SU-DHL-6 (cell line): Measurements from ENCODE around the gene UBL4A.

Source experiments
- H2AFZ ChIP-seq: fragments of 200-600 bp; sonication (generic); 2 replicates; pipeline ENCODE4 v1.6.1; 2014; ENCODE audit warnings: low read depth, mild to moderate bottlenecking, moderate library complexity, mixed read lengths, antibody characterized with exemption, low read length; ENCODE audit not compliant: severe bottlenecking
- H3F3A ChIP-seq: fragments of 200-600 bp; shearing (Covaris generic); 2 replicates; pipeline ENCODE4 v1.6.0; 2016; ENCODE audit warnings: antibody characterized with exemption, mild to moderate bottlenecking; ENCODE audit not compliant: insufficient read depth
- H3K27ac ChIP-seq: fragments of 200-600 bp; sonication (generic); 2 replicates; pipeline ENCODE4 v1.5.1; 2016; ENCODE audit warnings: low read depth, mild to moderate bottlenecking, low read length, moderate library complexity, mixed read lengths
- H3K27me3 ChIP-seq: fragments of 200-600 bp; sonication (generic), shearing (Covaris generic); 2 replicates; pipeline ENCODE4 v1.6.0; 2014; ENCODE audit warnings: mild to moderate bottlenecking, low read length
- H3K36me3 ChIP-seq: fragments of 200-600 bp; sonication (generic); 2 replicates; pipeline ENCODE4 v1.6.1; 2014; ENCODE audit warnings: mild to moderate bottlenecking, low read length, mixed read lengths
- H3K4me2 ChIP-seq: fragments of 300-600, 200-600 bp; shearing (Covaris generic), sonication (generic); 2 replicates; pipeline ENCODE4 v1.6.0; 2014; ENCODE audit warnings: low read length, low read depth, mild to moderate bottlenecking; ENCODE audit not compliant: poor library complexity, severe bottlenecking
- H3K4me3 ChIP-seq: fragments of 200-600 bp; sonication (generic); 2 replicates; pipeline ENCODE4 v1.5.1; 2014; ENCODE audit warnings: antibody characterized with exemption, low read length, mild to moderate bottlenecking, mixed read lengths; ENCODE audit not compliant: insufficient read depth, poor library complexity, severe bottlenecking
- H3K79me2 ChIP-seq: fragments of 200-600 bp; sonication (generic); 2 replicates; pipeline ENCODE4 v1.6.1; 2014; ENCODE audit warnings: mild to moderate bottlenecking, low read length, moderate library complexity; ENCODE audit not compliant: insufficient read depth
- H3K9ac ChIP-seq: fragments of 200-600 bp; sonication (generic); 2 replicates; pipeline ENCODE4 v1.7.0; 2014; ENCODE audit warnings: mild to moderate bottlenecking, low read length
- H3K9me2 ChIP-seq: fragments of 200-600 bp; sonication (generic); replicated peaks from 2 replicates; pipeline ENCODE4 v1.6.1; 2014; ENCODE audit warnings: low read length; ENCODE audit not compliant: insufficient read depth
- H3K9me3 ChIP-seq: fragments of 200-600 bp; sonication (generic); 2 replicates; pipeline ENCODE4 v1.6.1; 2014; ENCODE audit warnings: low read length, mixed read lengths; ENCODE audit not compliant: insufficient read depth
- H4K20me1 ChIP-seq: fragments of 200-600 bp; sonication (generic); 2 replicates; pipeline ENCODE4 v1.6.1; 2014; ENCODE audit warnings: low read depth, mild to moderate bottlenecking, antibody characterized with exemption, low read length, moderate library complexity, mixed read lengths
- EZH2phosphoT487 ChIP-seq: fragments of 200-600 bp; sonication (generic), shearing (Covaris generic); conservative IDR thresholded peaks from 2 replicates; pipeline ENCODE4 v1.6.1; 2018; ENCODE audit warnings: mild to moderate bottlenecking, antibody characterized with exemption, low read length, moderate library complexity, mixed read lengths
- TF ChIP-seq, protein P1 (sequence below): fragments of 200-600 bp; sonication (generic); IDR thresholded peaks from one replicate; pipeline ENCODE4 v1.5.1; 2017; ENCODE audit warnings: antibody characterized with exemption, mild to moderate bottlenecking, low read length, moderate library complexity; ENCODE audit not compliant: insufficient read depth, poor library complexity, severe bottlenecking

The UBL4A gene

DNA sequence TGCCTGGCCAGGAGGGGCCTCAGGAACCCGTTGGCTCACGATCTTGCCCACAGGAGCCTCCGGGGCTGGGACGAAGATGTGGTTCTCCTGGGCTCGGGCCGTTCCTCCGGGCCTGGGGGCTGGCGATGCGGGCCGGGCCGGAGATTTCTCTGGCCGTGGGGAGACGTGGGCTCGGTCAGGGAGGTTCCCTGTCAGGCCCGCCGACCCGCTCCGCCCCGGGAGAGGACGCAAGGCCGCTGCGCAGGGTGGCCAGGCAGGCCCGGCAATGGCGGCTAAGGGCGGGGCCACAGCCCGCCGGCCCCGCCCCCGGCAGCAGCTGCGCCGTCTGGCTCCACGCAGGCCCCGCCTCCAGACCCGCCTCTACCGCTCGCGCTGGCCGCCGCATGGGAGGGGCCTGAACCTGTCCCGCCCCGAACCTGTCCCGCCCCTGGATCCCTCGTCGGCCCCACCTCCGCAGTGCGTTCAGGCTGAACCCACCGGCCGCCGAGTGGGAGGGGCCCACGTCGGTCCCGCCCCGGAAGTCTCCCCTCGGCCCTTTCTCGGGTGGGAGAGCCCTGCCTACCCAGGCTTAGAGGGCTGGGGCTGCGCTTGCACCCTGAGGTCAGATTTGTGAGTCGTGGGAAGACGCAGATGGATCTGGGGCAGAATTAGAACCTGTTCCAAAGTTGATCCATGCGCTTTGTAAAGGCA lies 29.7 kb upstream of the UBL4A start, which contains the start of gene FAM3A:
Gene FAM3A (minus strand): TSS at position 267 of the 690 bp plus-strand sequence. CDS start 460 bp downstream, outside the sequence.
- H3K9ac ChIP-seq: peak within 1 kb of the TSS; percentile 74
- H3K36me3 ChIP-seq: no peaks in the 10 kb centered on the region
- no peaks in the 10 kb centered on the region for H3K9me3 ChIP-seq
- TF ChIP-seq, protein P1, sequence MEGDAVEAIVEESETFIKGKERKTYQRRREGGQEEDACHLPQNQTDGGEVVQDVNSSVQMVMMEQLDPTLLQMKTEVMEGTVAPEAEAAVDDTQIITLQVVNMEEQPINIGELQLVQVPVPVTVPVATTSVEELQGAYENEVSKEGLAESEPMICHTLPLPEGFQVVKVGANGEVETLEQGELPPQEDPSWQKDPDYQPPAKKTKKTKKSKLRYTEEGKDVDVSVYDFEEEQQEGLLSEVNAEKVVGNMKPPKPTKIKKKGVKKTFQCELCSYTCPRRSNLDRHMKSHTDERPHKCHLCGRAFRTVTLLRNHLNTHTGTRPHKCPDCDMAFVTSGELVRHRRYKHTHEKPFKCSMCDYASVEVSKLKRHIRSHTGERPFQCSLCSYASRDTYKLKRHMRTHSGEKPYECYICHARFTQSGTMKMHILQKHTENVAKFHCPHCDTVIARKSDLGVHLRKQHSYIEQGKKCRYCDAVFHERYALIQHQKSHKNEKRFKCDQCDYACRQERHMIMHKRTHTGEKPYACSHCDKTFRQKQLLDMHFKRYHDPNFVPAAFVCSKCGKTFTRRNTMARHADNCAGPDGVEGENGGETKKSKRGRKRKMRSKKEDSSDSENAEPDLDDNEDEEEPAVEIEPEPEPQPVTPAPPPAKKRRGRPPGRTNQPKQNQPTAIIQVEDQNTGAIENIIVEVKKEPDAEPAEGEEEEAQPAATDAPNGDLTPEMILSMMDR: no peak
- TF ChIP-seq EZH2phosphoT487: no peak
- no peaks in the 10 kb centered on the region for H3K9me2 ChIP-seq
- H3K4me3 ChIP-seq: peak within 1 kb of the TSS; percentile 74
- H2AFZ ChIP-seq: peak within 1 kb of the TSS; percentile 8
- no peaks in the 10 kb centered on the region for H3K27me3 ChIP-seq
- H3K27ac ChIP-seq: peak within 1 kb of the TSS; percentile 26
- no peaks in the 10 kb centered on the region for H3K79me2 ChIP-seq
- H3F3A ChIP-seq: no peaks in the 10 kb centered on the region
- no peaks in the 10 kb centered on the region for H4K20me1 ChIP-seq
- H3K4me2 ChIP-seq: peak within 1 kb of the TSS; percentile 83

DNA sequence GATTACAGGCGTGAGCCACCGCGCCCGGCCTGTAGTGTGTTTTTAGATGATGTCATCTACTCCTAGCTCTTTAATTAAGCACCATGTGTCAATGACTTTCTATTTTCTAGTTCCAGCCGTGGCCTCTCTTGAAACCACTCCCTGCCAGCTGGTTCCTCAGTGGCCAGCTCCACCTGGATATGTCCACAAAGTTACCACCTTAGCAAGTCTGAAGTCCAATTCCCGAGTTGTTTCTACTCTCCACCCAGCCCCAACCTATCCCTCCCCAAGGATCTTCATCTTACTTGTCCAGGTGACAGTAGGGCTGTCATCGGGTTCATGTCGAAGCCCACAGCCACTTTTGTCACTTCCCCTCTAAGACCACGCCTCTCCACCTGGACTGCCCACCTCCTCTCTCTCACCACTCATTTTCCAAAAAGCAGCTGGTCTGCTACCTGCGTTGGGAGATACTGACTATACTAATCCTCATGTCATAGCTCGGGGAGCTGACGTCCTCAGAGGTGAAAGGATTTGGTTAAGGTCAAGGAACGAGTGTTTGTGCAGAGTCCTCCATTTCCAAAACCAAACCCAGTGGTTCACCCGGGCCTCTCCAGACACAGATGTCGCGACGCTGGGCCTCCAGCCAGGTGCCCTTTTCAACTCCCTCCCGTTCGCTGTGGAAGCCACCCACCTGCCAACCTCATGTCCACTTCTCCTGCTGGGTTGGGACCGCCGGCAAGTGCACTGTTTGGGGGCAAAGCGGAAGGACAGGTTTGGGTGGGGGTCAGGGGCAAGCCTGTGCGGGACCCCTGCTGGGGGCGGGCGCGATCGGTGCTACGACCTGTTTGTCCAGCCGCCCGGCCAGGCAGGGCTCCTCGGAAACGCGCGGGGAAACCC lies 28.9 kb upstream of the UBL4A start:
- peak overlapping the region; percentile 74 for H3K4me3 ChIP-seq
- peak overlapping the region; percentile 83 for H3K4me2 ChIP-seq
- H3F3A ChIP-seq: no peaks in the 10 kb centered on the region
- no peaks in the 10 kb centered on the region for H3K27me3 ChIP-seq
- H3K9ac ChIP-seq: peak overlapping the region; percentile 74
- H3K36me3 ChIP-seq: no peaks in the 10 kb centered on the region
- H2AFZ ChIP-seq: peak overlapping the region; percentile 4
- peak overlapping the region; percentile 26 for H3K27ac ChIP-seq
- no peaks in the 10 kb centered on the region for H3K9me2 ChIP-seq
- H3K9me3 ChIP-seq: no peaks in the 10 kb centered on the region
- TF ChIP-seq, protein P1: no peak
- no peak for TF ChIP-seq EZH2phosphoT487
- no peaks in the 10 kb centered on the region for H4K20me1 ChIP-seq
- H3K79me2 ChIP-seq: no peaks in the 10 kb centered on the region

DNA sequence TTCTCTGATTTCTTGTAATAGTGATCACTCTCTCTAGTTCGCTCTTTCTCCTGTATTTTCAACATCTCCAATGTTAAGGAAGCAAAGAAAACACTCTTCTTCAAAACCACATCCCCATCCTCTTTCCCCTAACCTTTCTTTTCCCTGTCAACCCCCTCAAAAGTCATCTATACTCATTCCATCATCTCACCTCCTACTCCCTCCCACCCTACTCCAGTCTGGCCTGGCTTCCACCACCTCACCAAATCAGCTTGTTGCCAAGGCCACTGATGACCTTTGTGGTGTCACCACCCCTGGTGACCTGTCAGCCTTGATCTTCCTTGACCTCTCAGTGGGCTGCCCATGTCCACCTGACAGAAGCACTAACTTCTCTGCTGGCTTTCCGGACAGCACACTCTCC lies 27.3 kb upstream of the UBL4A start:
- no peaks in the 10 kb centered on the region for H3K9me2 ChIP-seq
- H3K36me3 ChIP-seq: no peaks in the 10 kb centered on the region
- H3K79me2 ChIP-seq: no peaks in the 10 kb centered on the region
- H3K9ac ChIP-seq: no peak overlapping the region
- no peak overlapping the region for H3K27ac ChIP-seq
- TF ChIP-seq, protein P1: no peak
- TF ChIP-seq EZH2phosphoT487: no peak
- no peaks in the 10 kb centered on the region for H4K20me1 ChIP-seq
- H3K4me3 ChIP-seq: no peak overlapping the region
- no peak overlapping the region for H2AFZ ChIP-seq
- H3K9me3 ChIP-seq: no peaks in the 10 kb centered on the region
- H3K4me2 ChIP-seq: no peak overlapping the region
- H3K27me3 ChIP-seq: no peaks in the 10 kb centered on the region
- no peaks in the 10 kb centered on the region for H3F3A ChIP-seq
